Panc1 (cell line): ENCODE data around the gene ATP5ME. TPM values are rescaled to one million over a fixed set of nuclear protein-coding genes. Genes with fewer than 3 reads are reported as not detected.
"Not testable (repeated sequence)": the region's sequence is repeated elsewhere in the genome, so short reads cannot be mapped to it uniquely, and the experiment has no call there.

Experiments used
- ATAC-seq: fragments of 200-7000 bp; cut with Tn5 transposase; 2 replicates; pipeline ENCODE4 v1.9.1; 2020; ENCODE audit warnings: mild to moderate bottlenecking, moderate library complexity
- BruUV-seq: library from RNA; stranded (reverse); fragments of 400-500 nt; replicated peaks from 2 replicates; lab custom pipeline; 2021; lab: Mats Ljungman, UMichigan
- CTCF ChIA-PET: fragments of 300-600 bp; sonication (Branson Sonifier 250); formaldehyde crosslinking; loops from one replicate; lab custom pipeline; 2022; ENCODE audit warnings: antibody characterized with exemption; lab: Charles Lee
- POLR2A ChIA-PET: fragments of 300-600 bp; sonication (Branson Sonifier 250); formaldehyde crosslinking; loops from one replicate; lab custom pipeline; 2022; ENCODE audit warnings: antibody characterized with exemption; lab: Charles Lee
- DNase-seq: peaks from one replicate; pipeline ENCODE4 v3.0.0-alpha.2; 2010; ENCODE audit warnings: low read depth, low spot score
- H3K27ac ChIP-seq: 2 replicates; pipeline ENCODE4 v1.5.1; 2011; ENCODE audit warnings: mild to moderate bottlenecking, low read length, inconsistent platforms
- H3K27me3 ChIP-seq: fragments of 200-500 bp; sonication (Bioruptor generic); 2 replicates; pipeline ENCODE4 v1.6.0; 2014; ENCODE audit warnings: low read length, inconsistent platforms; ENCODE audit not compliant: control insufficient read depth, insufficient read depth
- H3K36me3 ChIP-seq: fragments of 200-500 bp; sonication (Bioruptor generic); 2 replicates; pipeline ENCODE4 v1.5.1; 2014; ENCODE audit warnings: inconsistent platforms, mild to moderate bottlenecking, low read length, moderate library complexity; ENCODE audit not compliant: control insufficient read depth, insufficient read depth
- H3K4me1 ChIP-seq: 2 replicates; pipeline ENCODE4 v1.5.1; 2011; ENCODE audit warnings: inconsistent platforms, mild to moderate bottlenecking, low read length, moderate library complexity; ENCODE audit not compliant: control insufficient read depth, insufficient read depth
- H3K4me3 ChIP-seq, 2 experiments: 2 replicates each; pipeline ENCODE4 v1.5.1; 2011 to 2012; ENCODE audit warnings: low read depth in 2 of 2, low read length in 2 of 2, mild to moderate bottlenecking in 2 of 2, inconsistent platforms in 1 of 2, moderate library complexity in 1 of 2
- H3K9me3 ChIP-seq: fragments of 200-500 bp; sonication (Bioruptor generic); 2 replicates; pipeline ENCODE4 v1.5.1; 2014; ENCODE audit warnings: low read depth, mild to moderate bottlenecking, inconsistent platforms, low read length, moderate library complexity; ENCODE audit not compliant: control insufficient read depth, insufficient read depth
- POLR2AphosphoS5 ChIP-seq: IDR thresholded peaks from 2 replicates; pipeline ENCODE4 v1.6.1; 2012; ENCODE audit warnings: mild to moderate bottlenecking, low read depth, low read length, moderate library complexity
- REST ChIP-seq, 2 experiments: IDR thresholded peaks; 2 replicates each; pipeline ENCODE4 v1.6.1; 2011 to 2012; ENCODE audit warnings: low read depth in 2 of 2, control low read depth in 1 of 2, low read length in 1 of 2, mild to moderate bottlenecking in 1 of 2, moderate library complexity in 1 of 2; ENCODE audit not compliant: insufficient read depth in 1 of 2
- SIN3A ChIP-seq: IDR thresholded peaks from 2 replicates; pipeline ENCODE4 v1.6.1; 2012; ENCODE audit warnings: low read depth, mild to moderate bottlenecking, low read length, moderate library complexity, borderline replicate concordance; ENCODE audit not compliant: insufficient read depth
- TCF7L2 ChIP-seq: IDR thresholded peaks from 2 replicates; pipeline ENCODE4 v1.6.1; 2011; ENCODE audit warnings: mild to moderate bottlenecking, low read depth, low read length, inconsistent platforms
- in situ Hi-C: cut with HindIII; loops from 2 replicates; pipeline ENCODE4 v1.10.0; 2016; ENCODE audit warnings: low sequenced_read_pairs, low pct_unique_long_range_greater_than_20kb
- intact Hi-C: fragments of 100-400 bp; cut with micrococcal nuclease; formaldehyde crosslinking; loops from one replicate; pipeline ENCODE4 v1.10.0; 2022; ENCODE audit not compliant: unreplicated experiment
- total RNA-seq: library from RNA; stranded (reverse); gene quantifications from one replicate; pipeline ENCODE4 v1.2.1, GENCODE V29; 2021; ENCODE audit not compliant: unreplicated experiment
- TF ChIP-seq, protein P1 (sequence below): fragments of 450-650 bp; IDR thresholded peaks from 2 replicates; pipeline ENCODE4 v1.5.1; 2017; ENCODE audit warnings: mild to moderate bottlenecking

ATP5ME gene
- total RNA-seq, 1 experiment from 2014 or later: 257 TPM

DNA sequence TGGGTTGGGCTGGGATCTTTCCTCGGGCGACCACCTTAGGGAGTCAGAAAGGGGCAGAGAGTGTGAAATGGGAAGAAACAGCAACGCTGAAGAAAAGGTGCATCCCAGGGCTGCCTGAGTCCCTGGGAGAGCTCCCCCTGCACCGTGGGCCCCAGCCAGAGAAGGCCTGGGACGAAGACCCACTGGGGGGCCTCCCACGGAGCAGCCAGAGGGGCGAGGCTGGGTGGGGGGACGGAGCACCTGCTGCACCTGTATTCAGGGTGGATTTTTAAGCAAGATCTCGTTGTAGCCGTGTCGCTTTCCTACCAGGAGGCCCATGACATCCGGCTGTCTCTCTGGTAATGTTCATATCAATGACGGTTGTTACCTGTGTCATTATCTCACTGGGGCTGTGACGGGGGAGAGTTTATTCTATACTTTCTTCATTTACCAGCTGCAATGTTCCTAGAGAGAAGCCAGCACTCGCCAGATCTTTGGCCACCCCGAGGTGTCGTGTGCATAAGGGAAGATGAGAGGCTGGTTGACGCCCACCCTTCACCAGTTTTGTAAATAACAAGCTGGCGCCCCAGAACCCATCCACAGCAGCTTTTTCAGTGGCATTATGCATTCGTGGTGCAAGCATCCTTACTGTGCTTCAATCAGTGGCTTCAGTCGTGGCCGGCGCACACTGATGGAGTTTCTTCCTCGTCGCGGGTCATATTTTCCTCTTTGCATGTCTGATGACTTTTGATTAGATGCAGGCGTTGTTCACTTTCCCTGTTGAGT, 25.9 kb upstream of the ATP5ME start:
- intact Hi-C loops (no loop called here), in situ Hi-C loops (no loop called here)
- POLR2A ChIA-PET: interaction anchor here (0.7 kb wide), 1 partner anchor 57 kb away, joined by 9 read pairs; no protein-coding TSS in a partner anchor
- ATAC-seq (no peak), DNase-seq (no peak)
- Histone ChIP-seq H3K9me3 (no peaks in the 10 kb centered on the region), H3K27ac (no peak overlapping the region), H3K36me3 (no peaks in the 10 kb centered on the region), H3K4me3 (no peak overlapping the region), H3K4me1 (peaks cover 1% of the 10 kb centered on the region; the same call in 1 of the 2 replicates), H3K27me3 (no peaks in the 10 kb centered on the region)
- TF ChIP-seq TCF7L2 (no peak), REST (IDR thresholded peaks at IDR 0.05; ENCODE audit: insufficient read depth in 1 of 2, low read depth in 2 of 2, low read length in 1 of 2) (no peak), SIN3A (no peak), POLR2AphosphoS5 (no peak)
- TF ChIP-seq, protein P1, sequence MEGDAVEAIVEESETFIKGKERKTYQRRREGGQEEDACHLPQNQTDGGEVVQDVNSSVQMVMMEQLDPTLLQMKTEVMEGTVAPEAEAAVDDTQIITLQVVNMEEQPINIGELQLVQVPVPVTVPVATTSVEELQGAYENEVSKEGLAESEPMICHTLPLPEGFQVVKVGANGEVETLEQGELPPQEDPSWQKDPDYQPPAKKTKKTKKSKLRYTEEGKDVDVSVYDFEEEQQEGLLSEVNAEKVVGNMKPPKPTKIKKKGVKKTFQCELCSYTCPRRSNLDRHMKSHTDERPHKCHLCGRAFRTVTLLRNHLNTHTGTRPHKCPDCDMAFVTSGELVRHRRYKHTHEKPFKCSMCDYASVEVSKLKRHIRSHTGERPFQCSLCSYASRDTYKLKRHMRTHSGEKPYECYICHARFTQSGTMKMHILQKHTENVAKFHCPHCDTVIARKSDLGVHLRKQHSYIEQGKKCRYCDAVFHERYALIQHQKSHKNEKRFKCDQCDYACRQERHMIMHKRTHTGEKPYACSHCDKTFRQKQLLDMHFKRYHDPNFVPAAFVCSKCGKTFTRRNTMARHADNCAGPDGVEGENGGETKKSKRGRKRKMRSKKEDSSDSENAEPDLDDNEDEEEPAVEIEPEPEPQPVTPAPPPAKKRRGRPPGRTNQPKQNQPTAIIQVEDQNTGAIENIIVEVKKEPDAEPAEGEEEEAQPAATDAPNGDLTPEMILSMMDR: no peak
- CTCF ChIA-PET: interaction anchor here (1.0 kb wide), 1 partner anchor 16 kb away, joined by 3 read pairs; no protein-coding TSS in a partner anchor
- BruUV-seq: no TSS peak

GRCh38 chr4:694341-694940, 20.4 kb upstream of the ATP5ME start:
- H3K36me3 ChIP-seq, H3K4me3 ChIP-seq, DNase-seq, intact Hi-C loops, H3K4me1 ChIP-seq, H3K27ac ChIP-seq, H3K27me3 ChIP-seq, CTCF ChIA-PET, in situ Hi-C loops, H3K9me3 ChIP-seq, POLR2A ChIA-PET, ATAC-seq, BruUV-seq: not testable (repeated sequence)
